RWPE2 (cell line): ENCODE data around the gene TEX261.

Source experiments
- ATAC-seq: fragments of 200-7000 bp; cut with Tn5 transposase; 3 replicates; pipeline ENCODE4 v1.9.1; 2021; ENCODE audit warnings: low read depth
- DNase-seq: peaks from one replicate; pipeline ENCODE4 v3.0.0-alpha.2; 2020; ENCODE audit warnings: low spot score
- H3K27ac ChIP-seq: fragments of 450-650 bp; 2 replicates; pipeline ENCODE4 v1.5.1; 2017; ENCODE audit warnings: mild to moderate bottlenecking; ENCODE audit not compliant: poor library complexity, severe bottlenecking
- H3K27me3 ChIP-seq: fragments of 250-450 bp; sonication (Bioruptor Pico); 2 replicates; pipeline ENCODE4 v1.5.1; 2021; ENCODE audit warnings: mild to moderate bottlenecking, moderate library complexity; ENCODE audit not compliant: insufficient read depth, poor library complexity, severe bottlenecking
- H3K36me3 ChIP-seq: fragments of 250-450 bp; sonication (Bioruptor Pico); 2 replicates; pipeline ENCODE4 v1.5.1; 2020; ENCODE audit warnings: low read depth, mild to moderate bottlenecking, moderate library complexity
- H3K4me1 ChIP-seq: fragments of 250-450 bp; sonication (Bioruptor Pico); 2 replicates; pipeline ENCODE4 v1.5.1; 2021; ENCODE audit warnings: mild to moderate bottlenecking, moderate library complexity; ENCODE audit not compliant: insufficient read depth, poor library complexity, severe bottlenecking
- H3K4me3 ChIP-seq: fragments of 250-450 bp; sonication (Bioruptor Pico); 2 replicates; pipeline ENCODE4 v1.5.1; 2021; ENCODE audit warnings: mild to moderate bottlenecking, moderate library complexity; ENCODE audit not compliant: severe bottlenecking
- H3K9me3 ChIP-seq: fragments of 250-450 bp; sonication (Bioruptor Pico); 2 replicates; pipeline ENCODE4 v1.5.1; 2021; ENCODE audit warnings: mild to moderate bottlenecking, moderate library complexity; ENCODE audit not compliant: severe bottlenecking
- TF ChIP-seq, protein P1 (sequence below): fragments of 450-650 bp; IDR thresholded peaks from one replicate; pipeline ENCODE4 v1.5.1; 2017; ENCODE audit warnings: mild to moderate bottlenecking, moderate library complexity; ENCODE audit not compliant: poor library complexity, severe bottlenecking

TEX261 gene

DNA sequence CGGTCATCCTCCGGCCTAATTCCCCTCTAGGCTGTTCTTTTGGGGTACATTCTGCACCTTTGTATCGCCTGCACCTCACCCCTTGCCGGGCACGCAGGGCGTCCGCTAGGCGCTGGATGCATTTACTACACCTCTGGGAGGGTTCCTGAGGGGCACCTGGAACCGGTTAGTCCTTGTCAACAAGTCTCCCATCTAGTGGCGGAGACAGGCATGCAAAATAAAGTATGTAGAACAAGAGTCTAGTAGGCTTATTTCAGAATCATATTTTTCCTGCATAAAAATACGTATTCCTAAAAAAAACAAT lies 705 bp upstream of the TEX261 start:
- peaks cover 10% of the 10 kb centered on the region for H3K4me1 ChIP-seq
- ATAC-seq (peak; percentile 54), DNase-seq (no peak)
- TF ChIP-seq, protein P1, sequence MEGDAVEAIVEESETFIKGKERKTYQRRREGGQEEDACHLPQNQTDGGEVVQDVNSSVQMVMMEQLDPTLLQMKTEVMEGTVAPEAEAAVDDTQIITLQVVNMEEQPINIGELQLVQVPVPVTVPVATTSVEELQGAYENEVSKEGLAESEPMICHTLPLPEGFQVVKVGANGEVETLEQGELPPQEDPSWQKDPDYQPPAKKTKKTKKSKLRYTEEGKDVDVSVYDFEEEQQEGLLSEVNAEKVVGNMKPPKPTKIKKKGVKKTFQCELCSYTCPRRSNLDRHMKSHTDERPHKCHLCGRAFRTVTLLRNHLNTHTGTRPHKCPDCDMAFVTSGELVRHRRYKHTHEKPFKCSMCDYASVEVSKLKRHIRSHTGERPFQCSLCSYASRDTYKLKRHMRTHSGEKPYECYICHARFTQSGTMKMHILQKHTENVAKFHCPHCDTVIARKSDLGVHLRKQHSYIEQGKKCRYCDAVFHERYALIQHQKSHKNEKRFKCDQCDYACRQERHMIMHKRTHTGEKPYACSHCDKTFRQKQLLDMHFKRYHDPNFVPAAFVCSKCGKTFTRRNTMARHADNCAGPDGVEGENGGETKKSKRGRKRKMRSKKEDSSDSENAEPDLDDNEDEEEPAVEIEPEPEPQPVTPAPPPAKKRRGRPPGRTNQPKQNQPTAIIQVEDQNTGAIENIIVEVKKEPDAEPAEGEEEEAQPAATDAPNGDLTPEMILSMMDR, result peak; percentile 25
- H3K36me3 ChIP-seq, result peaks cover 24% of the 10 kb centered on the region
- H3K27me3 ChIP-seq, result no peaks in the 10 kb centered on the region
- H3K27ac ChIP-seq, result peak overlapping the region; percentile 8
- no peaks in the 10 kb centered on the region for H3K9me3 ChIP-seq
- peak overlapping the region; percentile 97 for H3K4me3 ChIP-seq

DNA sequence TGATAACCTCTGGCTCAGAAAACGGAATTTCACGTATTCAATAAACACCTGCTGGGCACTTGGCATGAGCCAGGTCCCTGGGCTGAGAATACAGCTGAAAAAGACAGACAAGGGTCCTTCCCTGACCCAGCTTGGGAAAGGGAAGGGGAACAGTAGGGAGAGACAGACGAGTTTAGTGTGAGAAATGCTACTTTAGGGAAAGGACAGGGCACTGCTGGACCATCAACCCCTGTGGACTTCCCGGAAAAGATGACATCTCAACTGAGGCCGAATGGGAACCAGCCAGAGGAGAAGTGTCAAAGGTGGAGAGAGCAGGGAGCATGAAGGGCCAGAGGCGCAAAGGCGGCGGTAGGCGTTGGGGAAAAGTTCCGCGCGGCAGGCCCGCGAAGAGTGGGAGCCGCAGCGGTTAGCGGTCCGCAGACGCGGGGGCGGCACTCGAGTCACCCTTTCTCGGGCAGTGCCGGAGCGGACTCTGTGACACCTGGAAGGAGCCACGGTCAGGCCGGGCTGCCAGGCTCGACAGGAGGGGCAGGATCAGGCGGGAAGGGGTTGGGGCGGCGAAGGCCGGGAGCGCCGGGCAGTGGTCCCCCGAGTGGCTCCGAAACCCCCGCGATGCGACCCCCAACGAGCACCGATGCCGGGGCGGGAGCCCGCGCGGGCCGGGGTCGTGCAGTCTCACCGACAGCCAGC lies 519 bp downstream of the TEX261 start:
- TF ChIP-seq, protein P1, result no peak
- Histone ChIP-seq H3K36me3 (peaks cover 35% of the 10 kb centered on the region), H3K27ac (no peak overlapping the region), H3K27me3 (no peaks in the 10 kb centered on the region), H3K9me3 (no peaks in the 10 kb centered on the region), H3K4me3 (peak overlapping the region; percentile 97), H3K4me1 (peaks cover 10% of the 10 kb centered on the region)
- ATAC-seq (peak; percentile 5; the same call in 1 of the 3 replicates), DNase-seq (no peak)

DNA sequence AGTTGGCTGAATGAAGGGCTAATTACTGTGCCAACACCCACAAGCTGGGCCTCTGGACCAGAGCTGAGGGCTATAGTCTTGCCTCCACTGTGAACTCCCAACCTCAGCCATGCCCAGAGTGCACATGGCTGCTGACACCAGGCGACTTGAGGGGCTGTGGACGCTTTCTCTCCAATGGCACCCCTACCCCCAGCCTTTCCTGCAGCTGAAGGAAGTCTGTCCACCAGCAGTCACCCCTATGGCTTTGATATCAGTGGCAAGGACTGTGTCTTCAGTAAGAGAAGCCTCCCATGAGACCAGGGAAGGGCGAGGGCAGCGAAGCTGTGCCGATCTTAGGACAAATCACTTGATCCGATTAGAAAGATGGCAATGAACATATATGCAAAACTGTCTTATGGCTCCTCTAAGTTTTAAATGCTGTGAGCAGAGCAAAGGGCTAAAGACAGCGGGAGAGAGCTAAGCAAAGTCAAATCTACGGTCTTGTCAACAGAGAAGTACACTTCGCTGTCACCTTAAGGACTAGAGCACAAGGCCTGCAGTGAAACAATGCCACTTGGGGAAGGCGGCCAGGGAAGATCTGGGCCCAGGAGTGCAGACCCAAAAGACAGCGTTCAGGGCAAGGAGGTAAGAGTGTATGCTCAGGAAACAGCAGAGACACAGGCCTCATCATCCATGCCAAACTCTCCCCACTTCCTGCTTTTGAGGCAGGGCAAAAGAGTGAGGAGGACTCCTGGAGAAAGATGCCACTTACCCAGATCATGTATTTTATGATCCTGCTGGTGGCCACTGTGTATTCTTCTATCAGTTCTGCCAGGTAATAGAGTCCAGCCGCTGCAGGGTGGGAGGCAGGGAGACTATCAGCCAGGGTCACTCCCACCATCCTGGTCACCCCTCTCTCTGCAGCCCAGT lies 1.5 kb downstream of the TEX261 start:
- Histone ChIP-seq H3K4me1 (peaks cover 10% of the 10 kb centered on the region), H3K36me3 (peaks cover 41% of the 10 kb centered on the region), H3K9me3 (no peaks in the 10 kb centered on the region), H3K27ac (no peak overlapping the region), H3K27me3 (no peaks in the 10 kb centered on the region), H3K4me3 (peak overlapping the region; percentile 97)
- DNase-seq (no peak), ATAC-seq (no peak)
- TF ChIP-seq, protein P1, result no peak

DNA sequence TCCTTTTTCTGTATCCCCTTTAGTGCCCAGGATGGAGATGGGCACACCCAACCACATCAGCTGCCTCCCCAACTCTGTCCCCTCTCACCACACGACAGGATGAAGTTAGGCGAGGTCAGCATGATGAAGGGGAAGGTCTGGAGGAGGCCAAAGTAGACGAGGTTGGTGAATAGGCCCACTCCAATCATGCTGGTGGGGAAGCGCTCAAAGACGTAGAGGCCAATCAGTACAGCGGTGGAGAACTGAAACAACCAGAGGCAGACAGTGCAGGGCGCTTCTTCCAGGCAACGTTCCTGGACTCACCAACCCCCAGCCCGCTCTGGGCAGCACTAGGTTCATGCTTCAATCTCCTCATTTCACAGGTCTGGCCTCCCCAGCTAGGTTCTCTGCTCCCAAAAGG lies 2.9 kb downstream of the TEX261 start:
- H3K36me3 ChIP-seq, result peaks cover 47% of the 10 kb centered on the region
- H3K9me3 ChIP-seq, result no peaks in the 10 kb centered on the region
- no peak overlapping the region for H3K4me3 ChIP-seq
- TF ChIP-seq, protein P1, result no peak
- ATAC-seq (no peak), DNase-seq (no peak)
- no peaks in the 10 kb centered on the region for H3K27me3 ChIP-seq
- no peak overlapping the region for H3K27ac ChIP-seq
- peaks cover 10% of the 10 kb centered on the region for H3K4me1 ChIP-seq

DNA sequence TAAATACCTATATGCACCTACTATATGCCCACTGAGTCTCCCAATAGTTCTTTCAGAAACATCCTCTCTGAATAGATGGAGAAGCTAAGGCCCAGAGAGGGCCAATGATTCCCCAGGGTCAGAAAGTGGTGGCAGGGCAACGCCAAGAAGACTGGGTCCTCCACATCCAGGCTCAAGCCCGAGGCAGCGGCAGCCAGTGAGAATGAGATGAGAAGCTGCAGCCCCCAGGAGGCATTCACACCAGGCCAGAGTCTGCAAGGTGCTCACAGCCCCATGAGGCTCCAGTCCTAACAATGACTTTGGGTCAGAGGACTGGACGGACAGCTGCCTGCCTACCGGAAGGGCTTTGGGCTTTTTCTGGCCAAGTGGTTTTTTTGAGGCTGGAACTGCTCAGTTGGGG lies 3.5 kb downstream of the TEX261 start:
- Histone ChIP-seq H3K27ac (no peak overlapping the region), H3K9me3 (no peaks in the 10 kb centered on the region), H3K4me3 (no peak overlapping the region), H3K27me3 (no peaks in the 10 kb centered on the region), H3K36me3 (peaks cover 48% of the 10 kb centered on the region), H3K4me1 (peaks cover 10% of the 10 kb centered on the region)
- no peak for DNase-seq
- no peak for ATAC-seq
- TF ChIP-seq, protein P1, result no peak
